ENCODE results near the gene CHPT1.

GRCh38 chr12:101671833-101672232, 25.6 kb upstream of the CHPT1 start:
- TF ChIP-seq TARDBP (IDR thresholded peaks at IDR 0.05) = no peak
- TF ChIP-seq SP1 (IDR thresholded peaks at IDR 0.05) = no peak
- TF ChIP-seq NFRKB (IDR thresholded peaks at IDR 0.05) = no peak
- TF ChIP-seq HDGF (IDR thresholded peaks at IDR 0.05; ENCODE audit: borderline replicate concordance) = no peak
- no peak for TF ChIP-seq BHLHE40 (IDR thresholded peaks at IDR 0.05; ENCODE audit: borderline replicate concordance)
- no peak for TF ChIP-seq FOXM1 (IDR thresholded peaks at IDR 0.05; ENCODE audit: borderline replicate concordance)
- no peak for TF ChIP-seq CTBP1 (IDR thresholded peaks at IDR 0.05; ENCODE audit: borderline replicate concordance)
- TF ChIP-seq SUZ12 (IDR thresholded peaks at IDR 0.05) = no peak
- TF ChIP-seq FOXK2 (IDR thresholded peaks at IDR 0.05) = no peak
- no peak for TF ChIP-seq LEF1 (IDR thresholded peaks at IDR 0.05; ENCODE audit: borderline replicate concordance)
- TF ChIP-seq FOXA1 (IDR thresholded peaks at IDR 0.05) = no peak
